Right ventricle myocardium inferior (tissue), 1 donor: ENCODE data around the gene IL17C. TPM values are rescaled to one million over a fixed set of nuclear protein-coding genes. Genes with fewer than 3 reads are reported as not detected.
"Not testable (repeated sequence)": the region's sequence is repeated elsewhere in the genome, so short reads cannot be mapped to it uniquely, and the experiment has no call there.

ENCODE experiments used
- ATAC-seq: fragments of 200-7000 bp; cut with Tn5 transposase; one replicate; pipeline ENCODE4 v1.9.1; 2020; ENCODE audit warnings: mild to moderate bottlenecking, moderate library complexity
- DNase-seq: peaks from one replicate; pipeline ENCODE4 v3.0.0; 2021; ENCODE audit errors: missing footprints
- intact Hi-C: fragments of 100-400 bp; cut with DNase I; formaldehyde crosslinking; loops from one replicate; pipeline ENCODE4 v1.11.0; 2022
- total RNA-seq: library from RNA; stranded (reverse); fragmentation: NEBNext Ultra II Directional; extraction: Animal tissue kit (Norgen Biotek cat#: 25700); gene quantifications from one replicate; pipeline ENCODE4 v1.2.1, GENCODE V29; 2021
- donor health status: DM: no; HTN: yes; CAD: no; lungs with severe emphysema.

The IL17C gene
- total RNA-seq, 1 donor from 2014 or later = not detected

GRCh38 chr16:88665570-88665969 is 27.2 kb downstream of the IL17C start:
- ATAC-seq (no peak), DNase-seq (no peak)
- intact Hi-C loops = no loop called here

GRCh38 chr16:88667461-88667860 is 29.1 kb downstream of the IL17C start:
- no peak for DNase-seq
- ATAC-seq = no peak
- intact Hi-C loops = no loop called here

GRCh38 chr16:88669493-88669892 is 31.1 kb downstream of the IL17C start:
- ATAC-seq, DNase-seq, intact Hi-C loops: not testable (repeated sequence)

GRCh38 chr16:88669980-88670379 is 31.6 kb downstream of the IL17C start:
- intact Hi-C loops = no loop called here
- DNase-seq (no peak), ATAC-seq (no peak)

GRCh38 chr16:88671806-88672205 is 33.4 kb downstream of the IL17C start:
- no peak for DNase-seq
- ATAC-seq = no peak
- intact Hi-C loops = no loop called here

GRCh38 chr16:88672776-88673175 is 34.4 kb downstream of the IL17C start:
- DNase-seq (no peak), ATAC-seq (peak; percentile 21)
- intact Hi-C loops = no loop called here

- intact Hi-C loops = no loop called here
- peak; percentile 88 for ATAC-seq
These were observed 35.5 kb downstream of the IL17C start for GRCh38 chr16:88673716-88674379.

GRCh38 chr16:88676502-88677242 is 38.3 kb downstream of the IL17C start:
- ATAC-seq = no peak
- intact Hi-C loops = no loop called here
- DNase-seq = no peak

More at GRCh38 chr16:88673716-88674379, 35.5 kb downstream of the IL17C start:
- no peak for DNase-seq

GRCh38 chr16:88677721-88678120 is 39.3 kb downstream of the IL17C start:
- intact Hi-C loops = no loop called here
- DNase-seq (no peak), ATAC-seq (no peak)

- DNase-seq = no peak
- intact Hi-C loops = no loop called here
- ATAC-seq = no peak
These were observed 40.0 kb downstream of the IL17C start for GRCh38 chr16:88678224-88678979.

GRCh38 chr16:88680554-88681083 is 42.2 kb downstream of the IL17C start:
- intact Hi-C loops = no loop called here
- ATAC-seq (no peak), DNase-seq (no peak)

- no peak for ATAC-seq
- no peak for DNase-seq
- intact Hi-C loops = no loop called here
These were observed 42.8 kb downstream of the IL17C start for GRCh38 chr16:88681084-88681680.

- ATAC-seq (peak; percentile 20), DNase-seq (peak; percentile 85)
- intact Hi-C loops = no loop called here
These were observed 43.5 kb downstream of the IL17C start for GRCh38 chr16:88681709-88682451.

- ATAC-seq = no peak
- intact Hi-C loops = no loop called here
- no peak for DNase-seq
These were observed 46.3 kb downstream of the IL17C start for GRCh38 chr16:88684569-88685155.

- ATAC-seq (peak; percentile 15), DNase-seq (no peak)
These were observed 47.0 kb downstream of the IL17C start for GRCh38 chr16:88685156-88686061.

GRCh38 chr16:88686062-88686438 is 47.7 kb downstream of the IL17C start:
- ATAC-seq (peak; percentile 32), DNase-seq (no peak)
- intact Hi-C loops = no loop called here

More at GRCh38 chr16:88685156-88686061, 47.0 kb downstream of the IL17C start:
- intact Hi-C loops = no loop called here
